ENCODE results near the gene KNSTRN.

The KNSTRN gene

GRCh38 chr15:40405501-40406381 lies 23.2 kb downstream of the KNSTRN start, which contains the start of gene IVD:
Gene IVD (plus strand): TSS chr15:40405795. CDS start chr15:40405828, 33 bp downstream.
- peak; percentile 71 to 77 for DNase-seq

GRCh38 chr15:40407330-40407990 lies 24.9 kb downstream of the KNSTRN start:
- no peak for DNase-seq

GRCh38 chr15:40409366-40409765 lies 26.8 kb downstream of the KNSTRN start:
- no peak for DNase-seq

GRCh38 chr15:40410476-40410875 lies 28.0 kb downstream of the KNSTRN start:
- DNase-seq: no peak

- DNase-seq: no peak
These were observed 29.7 kb downstream of the KNSTRN start for GRCh38 chr15:40412095-40412759.

- DNase-seq: no peak
These were observed 30.5 kb downstream of the KNSTRN start for GRCh38 chr15:40413036-40413435.

- DNase-seq: no peak
These were observed 32.3 kb downstream of the KNSTRN start for GRCh38 chr15:40414816-40415215.

GRCh38 chr15:40415226-40415625 lies 32.7 kb downstream of the KNSTRN start:
- DNase-seq: no peak

- no peak for DNase-seq
These were observed 33.5 kb downstream of the KNSTRN start for GRCh38 chr15:40416056-40416455.

- no peak for DNase-seq
These were observed 35.6 kb downstream of the KNSTRN start for GRCh38 chr15:40418126-40418525.

GRCh38 chr15:40420071-40420713 lies 37.7 kb downstream of the KNSTRN start:
- DNase-seq: no peak

GRCh38 chr15:40420793-40421192 lies 38.3 kb downstream of the KNSTRN start:
- no peak for DNase-seq

- peak; percentile 35 to 44 for DNase-seq
These were observed 39.0 kb downstream of the KNSTRN start for GRCh38 chr15:40421246-40422157.

- no peak for DNase-seq
These were observed 42.1 kb downstream of the KNSTRN start for GRCh38 chr15:40424483-40425115.

- no peak for DNase-seq
These were observed 43.2 kb downstream of the KNSTRN start for GRCh38 chr15:40425681-40426080.

- DNase-seq: no peak
These were observed 44.7 kb downstream of the KNSTRN start for GRCh38 chr15:40427188-40427587.

GRCh38 chr15:40428185-40428584 lies 45.7 kb downstream of the KNSTRN start:
- DNase-seq: no peak

- no peak for DNase-seq
These were observed 46.7 kb downstream of the KNSTRN start for GRCh38 chr15:40429068-40429710.

- DNase-seq: peak in 1 of 2 experiments; percentile 28
These were observed 47.8 kb downstream of the KNSTRN start for GRCh38 chr15:40430271-40430805.

GRCh38 chr15:40435023-40435709 lies 52.6 kb downstream of the KNSTRN start:
- DNase-seq: no peak

All from Kasumi-1 (cell line).